HG02884 (cell line): ENCODE data around the gene KLHL42.

Experiments
- ATAC-seq: cut with Tn5 transposase; IDR thresholded peaks from one replicate; pipeline ENCODE4 v1.9.1; 2021; ENCODE audit warnings: mild to moderate bottlenecking, moderate library complexity; ENCODE audit not compliant: unreplicated experiment

KLHL42 gene

GRCh38 chr12:27852117-27852516, 72.1 kb downstream of the KLHL42 start:
- no peak for ATAC-seq
